Medulla oblongata (tissue), 1 donor: ENCODE measurements around the gene PWP2.
"Not testable (repeated sequence)": the region's sequence is repeated elsewhere in the genome, so short reads cannot be mapped to it uniquely, and the experiment has no call there.

Experiments
- DNase-seq: peaks from one replicate; pipeline ENCODE4 v3.0.0-alpha.2; 2015; ENCODE audit errors: extremely low spot score

PWP2 gene

DNA sequence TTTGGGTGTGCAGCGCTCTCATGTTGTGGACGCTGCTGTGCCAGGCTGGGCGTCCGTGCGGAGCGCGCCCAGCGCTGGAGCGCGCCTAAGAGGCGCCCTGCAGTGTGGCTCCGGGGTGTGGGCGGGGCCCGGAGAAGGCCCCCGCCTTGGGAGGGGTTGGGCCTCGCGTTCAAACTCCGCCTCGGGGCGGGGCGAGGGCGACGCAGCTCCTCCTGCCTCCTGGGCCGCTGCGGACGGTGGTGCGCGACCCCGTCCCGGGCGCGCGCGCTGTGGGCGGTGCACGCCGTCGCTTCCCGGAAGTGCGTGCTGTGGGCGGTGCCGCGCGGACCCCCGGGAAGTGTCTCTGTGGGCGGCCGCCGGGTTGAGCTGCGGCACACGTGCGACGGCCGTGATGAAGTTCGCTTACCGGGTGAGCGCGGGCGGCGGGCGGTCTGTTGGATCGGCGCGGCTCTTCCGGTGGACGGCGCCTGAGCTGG lies at the start of gene PWP2:
Gene PWP2, plus strand, starts transcription at position 374 of the 476 bp plus-strand sequence. Its CDS starts 18 bp downstream, at position 392.
- DNase-seq, result not testable (repeated sequence)

DNA sequence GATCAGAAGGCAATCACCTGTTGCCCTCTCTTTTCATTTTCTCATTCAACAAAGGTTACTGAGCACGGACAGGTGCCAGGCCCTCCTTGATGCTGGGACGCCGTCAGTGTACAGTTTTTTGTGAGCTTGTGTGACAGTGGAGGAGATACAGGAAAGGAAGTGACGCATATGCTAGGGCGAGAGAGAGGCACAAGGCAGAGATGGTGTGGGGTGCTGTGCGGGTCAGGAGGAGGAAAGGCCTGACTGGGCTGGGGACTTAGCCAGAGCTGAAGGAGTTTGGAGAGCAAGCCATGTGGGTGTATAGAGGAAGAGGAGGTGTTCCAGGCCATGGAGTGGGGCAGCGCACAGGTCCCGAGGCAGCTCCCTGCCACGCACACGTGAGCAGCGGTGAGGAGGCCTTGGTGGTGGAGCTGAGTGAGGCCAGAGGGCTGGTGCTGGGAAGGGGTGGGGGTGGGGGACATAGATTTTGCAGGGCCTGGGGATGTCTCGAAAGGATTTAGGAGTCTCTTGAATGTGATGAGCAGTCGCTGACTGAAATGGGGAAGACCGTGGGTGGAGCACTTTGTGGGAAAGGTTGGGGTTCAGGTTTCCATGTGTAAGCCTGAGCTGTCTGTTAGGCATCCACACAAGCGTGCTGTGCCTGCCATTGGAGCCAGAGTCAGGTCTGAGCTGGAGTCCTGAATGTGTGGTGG lies 49.1 kb upstream of the PWP2 start:
- no peak for DNase-seq

DNA sequence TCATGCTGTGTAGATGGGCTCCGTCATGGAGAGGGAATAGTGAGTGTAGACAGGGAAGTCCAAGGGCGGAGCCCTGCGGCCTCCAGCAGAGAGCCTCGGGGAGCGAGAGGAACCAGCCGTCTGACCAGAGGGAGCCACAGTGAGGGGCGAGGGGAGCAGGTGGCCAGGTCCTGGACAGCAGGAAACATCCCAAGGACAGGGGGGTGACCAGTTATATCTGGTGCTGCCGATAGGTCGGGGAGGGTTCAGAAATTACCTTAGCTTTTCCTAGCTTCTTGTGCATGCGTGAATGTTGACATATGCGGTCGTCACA lies 48.6 kb upstream of the PWP2 start:
- no peak for DNase-seq

DNA sequence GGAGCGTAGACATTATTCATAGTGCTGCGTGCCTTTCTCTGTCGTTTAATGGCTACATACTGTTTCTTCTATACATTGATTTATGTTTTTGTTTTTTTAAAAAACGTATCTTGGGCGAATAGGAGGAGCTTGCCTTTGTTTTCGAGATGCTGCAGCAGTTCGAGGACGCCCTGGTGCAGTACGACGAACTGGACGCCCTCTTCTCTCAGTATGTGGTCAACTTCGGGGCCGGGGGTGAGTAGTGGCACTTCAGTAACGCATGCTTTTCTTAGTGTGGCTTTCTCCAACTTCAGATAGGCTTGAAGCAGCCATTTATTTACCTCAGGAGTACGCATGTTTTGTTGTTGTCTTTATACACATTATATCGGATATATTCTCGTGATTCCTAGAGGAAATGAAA lies 48.2 kb upstream of the PWP2 start:
- DNase-seq, result no peak

DNA sequence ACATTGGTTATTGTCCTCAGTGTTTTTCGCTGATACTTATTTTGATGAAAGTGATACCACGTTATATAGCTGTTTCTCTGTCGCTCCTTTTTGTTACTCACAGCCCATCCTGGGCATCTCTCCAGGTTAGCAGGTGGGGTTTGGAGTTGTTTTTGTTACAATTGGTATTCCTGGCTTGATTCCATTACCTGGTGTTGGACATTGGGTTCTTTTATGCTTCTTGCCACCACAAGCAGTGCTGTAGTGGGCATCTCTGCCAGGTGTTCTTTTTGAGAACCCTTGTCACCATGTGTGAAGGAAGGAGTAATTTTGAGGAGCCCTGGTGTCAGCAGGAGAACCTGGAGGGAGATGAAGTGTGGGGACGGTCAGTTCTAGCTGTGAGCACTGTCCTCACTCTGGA lies 47.5 kb upstream of the PWP2 start:
- no peak for DNase-seq

DNA sequence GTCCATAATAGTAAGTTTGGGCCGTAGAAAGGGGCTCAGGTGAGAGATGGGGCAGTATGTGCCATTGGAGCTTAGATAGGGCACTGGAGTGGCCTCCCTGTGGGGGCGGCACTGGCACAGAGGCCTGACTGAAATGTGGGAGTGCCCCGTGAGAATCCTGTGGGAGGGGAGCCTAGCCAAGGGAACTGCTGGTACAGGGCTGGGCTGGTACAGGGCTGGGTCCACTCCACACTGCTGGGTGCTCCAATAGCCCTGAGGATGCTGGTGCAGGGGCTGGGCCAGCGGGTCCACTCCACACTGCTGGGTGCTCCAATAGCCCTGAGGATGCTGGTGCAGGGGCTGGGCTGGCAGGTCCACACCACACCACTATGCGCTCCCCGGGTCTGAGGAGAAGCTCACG lies 44.8 kb upstream of the PWP2 start:
- DNase-seq, result no peak

DNA sequence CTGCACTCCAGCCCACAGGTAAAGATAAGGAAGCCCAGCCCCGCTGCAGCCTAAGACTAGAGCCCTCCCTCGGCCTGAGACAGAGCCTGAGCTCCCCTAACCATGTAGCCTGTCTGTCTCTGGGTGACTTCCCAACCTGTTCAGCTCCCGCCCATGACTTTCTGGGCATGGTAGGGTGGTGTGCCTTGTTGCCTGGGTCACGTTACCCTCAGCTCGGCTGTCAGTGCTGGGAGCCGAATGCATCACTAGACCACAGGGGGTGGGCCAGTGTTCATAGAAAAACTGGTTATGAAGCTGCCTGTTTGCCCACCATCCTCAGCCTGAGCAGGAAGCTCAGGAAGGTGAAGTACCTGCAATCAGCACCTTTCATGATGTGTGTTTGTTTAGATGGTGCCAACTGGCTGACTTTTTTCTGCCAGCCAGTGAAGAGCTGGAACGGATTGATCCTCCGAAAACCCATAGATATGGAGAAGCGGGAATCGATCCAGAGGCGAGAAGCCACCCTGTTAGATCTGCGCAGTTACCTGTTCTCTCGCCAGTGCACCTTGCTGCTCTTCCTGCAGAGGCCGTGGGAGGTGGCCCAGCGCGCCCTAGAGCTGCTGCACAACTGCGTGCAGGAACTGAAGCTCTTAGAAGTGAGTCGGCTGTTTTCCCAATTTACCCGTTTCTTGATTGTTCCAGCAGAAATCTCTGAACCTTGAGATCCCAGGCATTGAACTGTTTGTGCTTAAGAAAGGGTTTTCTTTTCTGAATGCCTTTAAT lies 43.9 kb upstream of the PWP2 start:
- no peak for DNase-seq

DNA sequence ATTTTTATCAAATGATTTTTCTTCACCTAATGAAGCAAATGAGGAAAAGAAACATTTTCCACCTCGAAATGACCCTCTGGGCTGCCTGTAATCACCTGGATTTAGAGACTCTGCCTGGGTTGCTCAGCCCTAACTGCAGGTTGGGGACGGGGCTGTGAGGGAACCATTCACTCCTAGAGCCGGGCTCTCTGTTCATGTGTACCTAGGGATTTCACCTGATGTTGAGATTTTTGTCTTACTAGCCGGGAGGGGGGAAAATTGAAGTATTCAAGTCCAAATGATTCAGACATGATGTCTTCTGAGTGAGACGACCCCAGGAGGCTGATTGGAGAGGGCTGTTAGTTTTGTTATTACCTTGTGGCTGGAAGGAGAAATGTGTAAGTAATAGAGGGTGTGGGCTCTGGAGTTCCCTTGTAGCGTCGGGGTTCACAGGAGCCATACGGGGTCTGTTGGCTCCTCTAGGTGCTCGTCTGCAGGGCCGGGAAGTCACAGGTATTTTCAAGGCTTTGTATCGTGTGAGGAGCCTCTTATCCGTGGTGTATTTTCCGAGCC lies 42.3 kb upstream of the PWP2 start:
- no peak for DNase-seq

DNA sequence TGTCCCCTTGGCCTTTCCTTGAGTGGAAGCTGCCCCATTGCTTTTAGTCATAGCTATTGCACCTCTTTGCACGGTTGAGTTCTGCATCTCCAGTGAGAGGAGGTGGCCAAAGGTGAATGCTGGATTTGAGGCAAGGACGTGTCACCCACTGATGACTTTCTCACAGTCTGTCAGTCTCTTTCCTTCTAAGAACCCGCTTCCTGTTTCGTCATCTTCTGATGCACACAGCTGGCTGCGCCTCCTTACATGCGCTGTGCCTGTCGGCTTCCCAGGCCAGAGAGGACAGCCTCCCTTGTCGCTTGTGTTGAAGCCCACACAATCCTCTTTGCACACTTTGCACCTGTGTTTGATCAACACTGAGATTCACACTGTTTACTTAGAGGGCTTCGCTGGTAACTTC lies 41.8 kb upstream of the PWP2 start:
- no peak for DNase-seq

DNA sequence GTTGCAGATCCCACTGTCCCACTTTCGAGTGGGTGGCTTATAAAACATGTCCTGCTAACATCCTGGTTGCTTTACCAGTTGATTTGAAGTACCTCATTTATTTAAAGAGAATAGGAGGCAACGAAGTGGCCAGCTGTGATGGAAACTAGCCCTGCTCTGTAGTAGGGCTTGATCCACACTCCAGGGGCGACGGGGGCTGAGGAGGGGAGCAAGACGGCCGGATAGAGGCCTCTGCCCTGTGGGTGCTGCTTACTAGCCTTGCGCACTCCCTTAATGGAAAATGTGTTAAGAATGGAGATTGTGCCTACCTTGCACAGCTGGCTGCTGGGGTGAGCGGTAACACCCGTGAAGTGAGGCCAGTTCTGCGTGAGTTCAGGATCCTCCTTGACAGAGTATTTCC lies 41.1 kb upstream of the PWP2 start:
- no peak for DNase-seq

DNA sequence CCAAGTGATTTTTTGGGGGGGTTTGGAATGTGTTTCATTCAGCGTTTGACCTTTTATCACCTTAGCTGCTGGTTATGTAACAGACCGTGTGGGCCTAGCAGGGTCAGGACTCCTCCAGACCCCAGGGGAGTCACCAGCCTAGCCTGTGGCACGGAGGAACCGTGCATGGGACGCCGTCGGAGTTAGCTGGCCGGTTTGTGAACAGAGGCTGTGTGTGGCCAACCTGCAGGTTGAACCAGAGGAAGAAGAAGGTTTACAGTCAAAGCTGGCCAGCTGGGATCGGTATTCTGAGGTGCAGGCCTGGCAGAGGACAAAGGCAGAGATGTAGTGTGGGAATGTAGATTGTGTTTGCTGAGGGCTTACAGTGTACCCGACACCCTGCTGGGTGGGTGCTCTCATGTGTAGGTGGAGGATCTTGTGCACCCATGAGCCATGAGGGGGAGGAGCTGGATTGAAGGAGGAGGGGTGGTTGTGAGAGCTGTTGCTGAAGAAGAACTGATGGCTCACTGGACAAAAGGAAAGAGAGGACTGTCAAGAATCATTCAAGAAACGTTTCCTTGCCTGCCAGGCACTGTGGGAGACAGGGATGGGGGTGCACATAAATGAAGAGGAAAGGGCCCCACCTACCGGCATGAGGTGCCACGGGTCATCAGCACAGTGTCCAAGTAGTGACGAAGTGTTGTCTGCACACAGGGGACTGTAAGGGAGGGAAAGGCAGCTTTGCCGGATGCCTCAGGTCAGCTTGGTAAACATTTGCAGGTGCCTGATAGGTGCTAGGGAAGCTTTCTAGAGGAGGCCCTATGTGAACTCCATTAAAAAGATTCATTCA lies 40.0 kb upstream of the PWP2 start:
- DNase-seq, result no peak

DNA sequence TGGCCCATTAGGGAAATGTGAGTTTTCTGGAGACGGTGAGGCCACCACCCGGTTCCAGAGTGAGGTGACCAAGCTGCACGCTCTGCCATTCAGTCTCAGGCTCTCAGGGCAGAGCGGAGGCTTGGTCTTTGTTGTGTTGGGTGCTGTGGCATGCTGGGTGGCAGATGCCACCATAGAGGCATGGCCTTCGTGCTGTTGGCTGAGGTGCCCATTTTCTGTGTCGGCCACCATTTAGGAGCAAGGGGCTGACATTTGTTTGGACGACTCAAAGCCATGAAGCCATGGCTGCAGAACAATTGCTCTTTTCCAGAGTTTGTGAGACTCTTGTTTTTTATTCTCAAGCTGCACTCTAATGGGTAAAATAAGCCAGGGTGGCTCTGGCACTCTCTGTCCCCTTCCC lies 36.8 kb upstream of the PWP2 start:
- no peak for DNase-seq

DNA sequence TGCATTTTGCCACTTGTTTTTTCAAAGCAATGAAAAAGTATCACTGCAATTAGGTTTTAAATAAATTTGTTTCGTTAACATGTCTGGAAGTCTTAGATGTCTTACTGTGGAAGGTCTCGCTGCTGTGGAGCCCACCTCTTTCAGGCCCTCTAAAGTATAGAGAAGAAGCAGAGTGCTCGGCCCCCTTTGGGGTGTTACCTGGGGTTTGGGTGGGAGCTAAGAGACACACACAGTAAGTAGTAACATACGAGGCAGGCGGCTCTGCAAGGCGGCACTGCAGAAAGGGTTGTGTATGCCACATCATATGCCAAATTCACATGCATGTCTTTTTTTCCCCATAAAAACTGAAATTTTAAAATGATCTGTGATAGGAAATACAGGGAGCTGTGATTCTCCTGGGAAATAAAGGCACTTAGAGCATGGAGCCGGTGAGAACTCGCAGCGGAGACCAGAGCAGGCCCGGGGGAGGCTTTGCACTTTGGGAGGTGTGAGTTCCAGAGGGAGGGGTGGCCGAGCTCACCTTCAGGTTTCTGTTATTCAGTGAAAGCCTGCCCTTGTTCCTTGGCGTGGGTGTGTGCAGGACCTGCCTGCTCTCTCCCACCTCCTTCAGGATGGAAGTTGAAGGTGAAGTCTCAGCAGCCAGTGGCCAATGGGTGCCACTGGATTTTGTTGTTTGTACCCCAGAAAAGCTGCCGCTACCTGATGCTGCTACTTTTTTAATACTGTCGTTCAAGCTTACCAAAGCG lies 35.7 kb upstream of the PWP2 start:
- DNase-seq, result no peak

DNA sequence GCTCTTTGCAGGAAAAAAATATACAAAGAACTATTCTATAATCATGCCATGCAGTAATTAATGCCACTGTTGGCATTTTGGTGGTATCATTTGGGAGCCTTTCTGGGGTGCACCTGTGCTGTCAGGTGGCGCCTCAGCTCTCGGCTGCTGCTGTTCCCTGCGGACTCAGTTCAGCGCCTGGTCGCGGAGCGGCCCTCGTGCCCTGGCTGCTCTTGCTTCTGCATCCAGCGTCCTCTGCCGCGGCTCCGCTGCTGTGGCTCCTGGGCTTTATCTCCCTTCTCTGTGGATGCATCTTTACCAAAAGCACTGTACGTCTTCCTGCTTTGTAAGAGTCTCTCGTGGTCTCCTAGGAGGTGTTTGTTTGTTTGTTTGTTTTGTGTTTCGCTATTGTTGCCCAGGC lies 35.1 kb upstream of the PWP2 start:
- no peak for DNase-seq

DNA sequence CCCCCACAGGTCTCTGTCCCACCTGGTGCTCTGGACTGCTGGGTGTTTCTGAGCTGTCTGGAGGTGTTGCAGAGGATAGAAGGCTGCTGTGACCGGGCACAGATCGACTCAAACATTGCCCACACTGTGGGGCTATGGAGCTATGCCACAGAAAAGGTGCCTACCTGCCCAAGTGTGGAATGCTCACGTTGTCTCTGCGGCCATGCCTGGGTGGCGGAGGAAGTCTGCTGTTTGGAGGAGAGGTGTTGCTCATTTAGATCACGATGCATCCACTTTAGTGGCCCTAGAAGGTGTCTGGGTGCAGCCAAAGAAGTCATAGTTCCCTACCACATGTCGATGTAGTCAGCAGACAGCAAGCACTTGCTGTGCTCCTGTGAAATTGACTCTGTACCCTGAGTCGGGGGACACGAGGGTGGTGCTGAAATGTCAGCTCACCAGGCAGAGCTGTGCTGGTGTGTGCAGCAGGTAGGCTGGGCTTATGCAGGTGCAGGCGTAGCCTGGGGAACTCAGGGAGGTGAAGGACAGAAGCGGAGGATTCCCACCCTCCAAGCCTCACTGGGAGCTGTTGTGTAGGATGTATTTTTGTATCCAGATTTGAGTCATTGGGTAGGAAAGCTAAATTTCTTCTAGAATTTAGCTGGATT lies 32.8 kb upstream of the PWP2 start:
- no peak for DNase-seq

DNA sequence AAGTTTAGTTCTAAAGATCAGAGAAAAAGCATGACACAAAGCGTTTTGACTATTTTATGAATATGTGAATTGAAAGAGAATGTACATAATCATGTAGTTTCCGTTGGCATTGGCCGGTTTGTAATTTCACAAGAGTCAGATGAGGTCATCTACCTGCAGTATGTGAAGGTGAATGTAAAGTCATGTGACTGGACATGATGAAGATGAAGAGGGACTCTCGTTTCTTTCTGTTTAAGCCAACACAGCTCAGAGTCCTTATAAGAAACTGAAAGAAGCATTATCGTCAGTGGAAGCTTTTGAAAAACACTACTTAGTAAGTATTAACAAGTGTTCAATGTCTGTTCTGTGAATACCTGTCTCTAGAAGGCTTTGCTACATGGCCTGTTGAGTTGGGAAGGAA lies 30.9 kb upstream of the PWP2 start:
- DNase-seq, result no peak

DNA sequence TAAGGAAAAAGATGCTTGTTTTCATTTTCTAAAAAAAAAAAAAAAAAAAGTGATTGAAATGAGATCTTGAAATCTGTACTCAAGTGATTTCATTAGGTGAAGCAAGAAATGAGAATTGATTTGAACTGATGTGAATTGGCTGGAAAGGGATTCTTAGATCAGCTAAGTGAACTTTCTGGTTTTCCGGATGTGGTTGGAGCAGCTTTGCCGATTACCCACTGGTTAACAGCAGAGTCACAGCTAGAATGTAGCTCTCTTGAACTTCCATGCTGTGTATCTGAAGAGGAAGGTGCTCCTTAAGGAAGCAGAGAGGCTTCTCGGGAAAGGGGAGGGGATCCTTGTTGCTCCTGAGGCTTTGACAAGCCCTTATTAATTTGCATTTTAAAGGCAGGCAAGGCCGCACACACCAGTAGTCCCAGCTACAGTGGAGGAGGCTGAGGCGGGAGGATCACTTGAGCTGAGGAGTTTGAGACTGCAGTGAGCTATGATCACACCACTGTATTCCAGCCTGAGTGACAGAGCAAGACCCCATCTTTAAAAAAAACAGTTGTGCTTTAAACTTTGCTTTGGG lies 28.7 kb upstream of the PWP2 start:
- DNase-seq, result no peak

DNA sequence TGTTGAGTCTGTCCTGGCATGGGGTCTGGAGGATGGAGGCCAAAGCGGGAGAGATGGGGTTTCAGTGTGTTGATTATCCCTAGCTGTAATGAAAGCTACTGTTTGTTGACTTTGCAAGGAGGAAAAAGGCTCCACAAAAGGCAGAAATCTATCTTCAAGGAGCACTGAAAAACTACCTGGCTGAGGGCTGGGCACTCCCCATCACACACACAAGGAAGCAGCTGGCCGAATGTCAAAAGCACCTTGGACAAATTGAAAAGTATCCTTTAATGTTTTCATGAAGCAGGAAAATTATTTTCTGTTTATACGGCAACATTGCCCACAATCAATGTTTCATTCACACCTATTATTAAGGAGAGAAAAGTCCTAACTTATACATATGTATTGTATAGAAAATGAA lies 27.8 kb upstream of the PWP2 start:
- no peak for DNase-seq

DNA sequence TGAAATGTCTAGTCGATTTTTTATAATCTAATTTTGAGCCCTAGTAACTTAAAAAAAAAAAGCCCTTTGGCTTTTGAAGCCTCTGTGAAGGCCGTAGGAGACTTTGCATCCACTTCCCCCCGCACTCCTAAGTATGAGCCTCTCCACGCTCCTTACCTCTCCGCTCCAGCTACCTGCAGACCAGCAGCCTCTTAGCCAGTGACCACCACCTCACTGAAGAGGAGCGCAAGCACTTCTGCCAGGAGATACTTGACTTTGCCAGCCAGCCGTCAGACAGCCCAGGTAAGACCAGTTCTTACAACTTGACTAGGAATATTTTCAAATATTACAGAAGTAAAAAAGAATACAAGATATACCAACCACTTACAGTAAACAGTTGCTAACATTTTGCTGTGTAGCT lies 27.4 kb upstream of the PWP2 start:
- DNase-seq, result no peak

DNA sequence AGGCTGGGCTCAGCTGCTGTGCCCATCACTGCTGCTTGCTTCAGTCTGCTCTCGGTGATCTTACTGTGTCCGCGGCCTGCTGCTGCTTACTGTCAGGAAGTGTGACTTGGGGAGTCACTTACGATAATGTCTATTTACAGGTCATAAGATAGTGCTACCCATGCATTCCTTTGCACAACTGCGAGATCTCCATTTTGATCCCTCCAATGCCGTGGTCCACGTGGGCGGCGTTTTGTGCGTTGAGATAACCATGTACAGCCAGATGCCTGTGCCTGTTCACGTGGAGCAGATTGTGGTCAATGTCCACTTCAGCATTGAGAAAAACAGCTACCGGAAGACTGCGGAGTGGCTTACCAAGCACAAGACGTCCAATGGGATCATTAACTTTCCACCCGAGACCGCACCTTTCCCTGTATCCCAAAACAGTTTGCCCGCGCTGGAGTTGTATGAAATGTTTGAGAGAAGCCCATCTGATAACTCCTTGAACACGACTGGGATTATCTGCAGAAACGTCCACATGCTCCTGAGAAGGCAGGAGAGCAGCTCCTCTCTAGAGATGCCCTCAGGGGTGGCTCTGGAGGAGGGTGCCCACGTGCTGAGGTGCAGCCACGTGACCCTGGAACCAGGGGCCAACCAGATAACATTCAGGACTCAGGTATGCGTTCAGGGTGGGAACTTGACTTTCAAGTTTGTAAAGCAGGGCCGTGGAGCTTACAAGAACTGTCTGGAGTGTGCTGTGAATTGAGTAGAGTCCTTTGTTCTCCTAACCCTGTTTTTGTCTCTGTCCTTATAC lies 24.4 kb upstream of the PWP2 start:
- no peak for DNase-seq
